ENCODE data around the gene PHF1. TPM values are rescaled to one million over a fixed set of nuclear protein-coding genes. Genes with fewer than 3 reads are reported as not detected.
A peak's percentile ranks its signal among the peaks of the same experiment; 100 is the strongest.

PHF1 gene
- total and polyA plus RNA-seq, 2 of the 13 experiments (the other 11 are each of a cell fraction or from before 2014, with no cell fraction given), result 25.4 to 61.9 TPM

DNA sequence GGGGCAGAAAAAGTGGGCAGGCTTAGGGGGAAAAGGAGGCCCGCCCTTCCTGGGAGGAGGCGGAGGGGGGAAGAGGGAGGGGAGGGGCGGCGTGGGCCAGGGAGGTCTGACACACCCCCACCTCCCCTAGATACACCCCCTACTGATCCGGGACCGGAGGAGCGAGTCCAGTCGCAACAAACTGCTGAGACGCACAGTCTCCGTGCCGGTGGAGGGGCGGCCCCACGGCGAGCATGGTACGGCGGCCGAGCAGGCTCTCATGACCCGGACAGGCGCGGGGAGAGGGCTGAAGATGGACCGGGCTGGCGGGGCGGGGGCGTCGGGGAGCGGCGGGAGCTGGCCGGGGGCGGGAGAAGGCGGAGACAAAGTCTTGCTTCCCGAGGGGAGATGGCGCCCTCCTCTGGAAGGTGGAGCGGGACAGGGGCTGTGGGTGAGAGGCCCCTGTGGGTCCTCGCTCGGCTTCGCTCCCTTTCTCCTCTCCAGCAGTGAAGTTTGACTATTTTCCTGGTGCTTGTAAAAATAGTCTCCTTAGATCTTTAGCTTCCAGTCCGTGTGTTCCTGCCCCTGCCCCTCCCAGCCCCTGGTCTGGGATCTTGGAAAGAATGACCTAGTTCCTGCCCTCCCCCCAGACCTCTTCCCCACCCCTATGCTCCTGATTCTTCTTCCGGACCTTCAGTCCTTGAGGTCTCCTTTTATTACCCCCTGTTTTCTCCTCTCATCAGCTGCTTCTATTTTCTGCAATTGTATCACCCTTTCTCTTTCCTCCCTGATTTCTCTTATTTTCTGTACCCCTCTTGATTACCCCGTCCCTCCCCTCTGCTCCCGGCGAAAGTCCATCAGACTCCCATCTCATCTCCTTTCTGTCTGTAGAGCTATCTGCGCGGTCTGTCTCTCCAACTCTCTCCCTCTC is 15.1 kb downstream of the PHF1 start (continued):
- TF ChIP-seq, protein P1, sequence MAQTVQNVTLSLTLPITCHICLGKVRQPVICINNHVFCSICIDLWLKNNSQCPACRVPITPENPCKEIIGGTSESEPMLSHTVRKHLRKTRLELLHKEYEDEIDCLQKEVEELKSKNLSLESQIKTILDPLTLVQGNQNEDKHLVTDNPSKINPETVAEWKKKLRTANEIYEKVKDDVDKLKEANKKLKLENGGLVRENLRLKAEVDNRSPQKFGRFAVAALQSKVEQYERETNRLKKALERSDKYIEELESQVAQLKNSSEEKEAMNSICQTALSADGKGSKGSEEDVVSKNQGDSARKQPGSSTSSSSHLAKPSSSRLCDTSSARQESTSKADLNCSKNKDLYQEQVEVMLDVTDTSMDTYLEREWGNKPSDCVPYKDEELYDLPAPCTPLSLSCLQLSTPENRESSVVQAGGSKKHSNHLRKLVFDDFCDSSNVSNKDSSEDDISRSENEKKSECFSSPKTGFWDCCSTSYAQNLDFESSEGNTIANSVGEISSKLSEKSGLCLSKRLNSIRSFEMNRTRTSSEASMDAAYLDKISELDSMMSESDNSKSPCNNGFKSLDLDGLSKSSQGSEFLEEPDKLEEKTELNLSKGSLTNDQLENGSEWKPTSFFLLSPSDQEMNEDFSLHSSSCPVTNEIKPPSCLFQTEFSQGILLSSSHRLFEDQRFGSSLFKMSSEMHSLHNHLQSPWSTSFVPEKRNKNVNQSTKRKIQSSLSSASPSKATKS (CRISPR knock-in tag; IDR thresholded peaks at IDR 0.05), result no peak
- TF ChIP-seq POLR2G (IDR thresholded peaks at IDR 0.05; ENCODE audit: low read depth, low read length) (peak; percentile 77), HNRNPH1 (optimal IDR thresholded peaks at IDR 0.05; ENCODE audit: low read depth, low read length) (no peak), CCAR2 (optimal IDR thresholded peaks at IDR 0.05; ENCODE audit: low read depth, low read length) (no peak), RELA (CRISPR knock-in tag; IDR thresholded peaks at IDR 0.05) (0 out of 2 replicates have a peak, but pooled peaks have one; percentile 14), PLRG1 (conservative IDR thresholded peaks at IDR 0.05) (no peak), ZNF83 (CRISPR knock-in tag; IDR thresholded peaks at IDR 0.05; ENCODE audit: borderline replicate concordance) (0 out of 2 replicates have a peak, but pooled peaks have one; percentile 18), ZNF124 (CRISPR knock-in tag; IDR thresholded peaks at IDR 0.05) (0 out of 2 replicates have a peak, but pooled peaks have one; percentile 21), ELF1 (CRISPR knock-in tag; IDR thresholded peaks at IDR 0.05) (no peak), ZNF644 (CRISPR knock-in tag; IDR thresholded peaks at IDR 0.05; ENCODE audit: low read depth) (no peak), SMARCE1 (IDR thresholded peaks at IDR 0.05; ENCODE audit: borderline replicate concordance) (no peak)
- TF ChIP-seq, protein P2, sequence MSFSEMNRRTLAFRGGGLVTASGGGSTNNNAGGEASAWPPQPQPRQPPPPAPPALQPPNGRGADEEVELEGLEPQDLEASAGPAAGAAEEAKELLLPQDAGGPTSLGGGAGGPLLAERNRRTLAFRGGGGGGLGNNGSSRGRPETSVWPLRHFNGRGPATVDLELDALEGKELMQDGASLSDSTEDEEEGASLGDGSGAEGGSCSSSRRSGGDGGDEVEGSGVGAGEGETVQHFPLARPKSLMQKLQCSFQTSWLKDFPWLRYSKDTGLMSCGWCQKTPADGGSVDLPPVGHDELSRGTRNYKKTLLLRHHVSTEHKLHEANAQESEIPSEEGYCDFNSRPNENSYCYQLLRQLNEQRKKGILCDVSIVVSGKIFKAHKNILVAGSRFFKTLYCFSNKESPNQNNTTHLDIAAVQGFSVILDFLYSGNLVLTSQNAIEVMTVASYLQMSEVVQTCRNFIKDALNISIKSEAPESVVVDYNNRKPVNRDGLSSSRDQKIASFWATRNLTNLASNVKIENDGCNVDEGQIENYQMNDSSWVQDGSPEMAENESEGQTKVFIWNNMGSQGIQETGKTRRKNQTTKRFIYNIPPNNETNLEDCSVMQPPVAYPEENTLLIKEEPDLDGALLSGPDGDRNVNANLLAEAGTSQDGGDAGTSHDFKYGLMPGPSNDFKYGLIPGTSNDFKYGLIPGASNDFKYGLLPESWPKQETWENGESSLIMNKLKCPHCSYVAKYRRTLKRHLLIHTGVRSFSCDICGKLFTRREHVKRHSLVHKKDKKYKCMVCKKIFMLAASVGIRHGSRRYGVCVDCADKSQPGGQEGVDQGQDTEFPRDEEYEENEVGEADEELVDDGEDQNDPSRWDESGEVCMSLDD (CRISPR knock-in tag; IDR thresholded peaks at IDR 0.05; ENCODE audit: borderline replicate concordance), result no peak
- TF ChIP-seq, protein P3, sequence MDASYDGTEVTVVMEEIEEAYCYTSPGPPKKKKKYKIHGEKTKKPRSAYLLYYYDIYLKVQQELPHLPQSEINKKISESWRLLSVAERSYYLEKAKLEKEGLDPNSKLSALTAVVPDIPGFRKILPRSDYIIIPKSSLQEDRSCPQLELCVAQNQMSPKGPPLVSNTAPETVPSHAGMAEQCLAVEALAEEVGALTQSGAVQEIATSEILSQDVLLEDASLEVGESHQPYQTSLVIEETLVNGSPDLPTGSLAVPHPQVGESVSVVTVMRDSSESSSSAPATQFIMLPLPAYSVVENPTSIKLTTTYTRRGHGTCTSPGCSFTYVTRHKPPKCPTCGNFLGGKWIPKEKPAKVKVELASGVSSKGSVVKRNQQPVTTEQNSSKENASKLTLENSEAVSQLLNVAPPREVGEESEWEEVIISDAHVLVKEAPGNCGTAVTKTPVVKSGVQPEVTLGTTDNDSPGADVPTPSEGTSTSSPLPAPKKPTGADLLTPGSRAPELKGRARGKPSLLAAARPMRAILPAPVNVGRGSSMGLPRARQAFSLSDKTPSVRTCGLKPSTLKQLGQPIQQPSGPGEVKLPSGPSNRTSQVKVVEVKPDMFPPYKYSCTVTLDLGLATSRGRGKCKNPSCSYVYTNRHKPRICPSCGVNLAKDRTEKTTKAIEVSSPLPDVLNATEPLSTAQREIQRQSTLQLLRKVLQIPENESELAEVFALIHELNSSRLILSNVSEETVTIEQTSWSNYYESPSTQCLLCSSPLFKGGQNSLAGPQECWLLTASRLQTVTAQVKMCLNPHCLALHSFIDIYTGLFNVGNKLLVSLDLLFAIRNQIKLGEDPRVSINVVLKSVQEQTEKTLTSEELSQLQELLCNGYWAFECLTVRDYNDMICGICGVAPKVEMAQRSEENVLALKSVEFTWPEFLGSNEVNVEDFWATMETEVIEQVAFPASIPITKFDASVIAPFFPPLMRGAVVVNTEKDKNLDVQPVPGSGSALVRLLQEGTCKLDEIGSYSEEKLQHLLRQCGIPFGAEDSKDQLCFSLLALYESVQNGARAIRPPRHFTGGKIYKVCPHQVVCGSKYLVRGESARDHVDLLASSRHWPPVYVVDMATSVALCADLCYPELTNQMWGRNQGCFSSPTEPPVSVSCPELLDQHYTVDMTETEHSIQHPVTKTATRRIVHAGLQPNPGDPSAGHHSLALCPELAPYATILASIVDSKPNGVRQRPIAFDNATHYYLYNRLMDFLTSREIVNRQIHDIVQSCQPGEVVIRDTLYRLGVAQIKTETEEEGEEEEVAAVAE (CRISPR knock-in tag; IDR thresholded peaks at IDR 0.05; ENCODE audit: borderline replicate concordance), result peak; percentile 74; the same call in 1 of the 2 replicates
- TF ChIP-seq, protein P4, sequence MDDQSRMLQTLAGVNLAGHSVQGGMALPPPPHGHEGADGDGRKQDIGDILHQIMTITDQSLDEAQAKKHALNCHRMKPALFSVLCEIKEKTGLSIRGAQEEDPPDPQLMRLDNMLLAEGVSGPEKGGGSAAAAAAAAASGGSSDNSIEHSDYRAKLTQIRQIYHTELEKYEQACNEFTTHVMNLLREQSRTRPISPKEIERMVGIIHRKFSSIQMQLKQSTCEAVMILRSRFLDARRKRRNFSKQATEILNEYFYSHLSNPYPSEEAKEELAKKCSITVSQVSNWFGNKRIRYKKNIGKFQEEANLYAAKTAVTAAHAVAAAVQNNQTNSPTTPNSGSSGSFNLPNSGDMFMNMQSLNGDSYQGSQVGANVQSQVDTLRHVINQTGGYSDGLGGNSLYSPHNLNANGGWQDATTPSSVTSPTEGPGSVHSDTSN (CRISPR knock-in tag; IDR thresholded peaks at IDR 0.05; ENCODE audit: borderline replicate concordance), result no peak
- TF ChIP-seq, protein P5, sequence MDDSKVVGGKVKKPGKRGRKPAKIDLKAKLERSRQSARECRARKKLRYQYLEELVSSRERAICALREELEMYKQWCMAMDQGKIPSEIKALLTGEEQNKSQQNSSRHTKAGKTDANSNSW (CRISPR knock-in tag; IDR thresholded peaks at IDR 0.05; ENCODE audit: borderline replicate concordance), result no peak
- TF ChIP-seq, protein P6, sequence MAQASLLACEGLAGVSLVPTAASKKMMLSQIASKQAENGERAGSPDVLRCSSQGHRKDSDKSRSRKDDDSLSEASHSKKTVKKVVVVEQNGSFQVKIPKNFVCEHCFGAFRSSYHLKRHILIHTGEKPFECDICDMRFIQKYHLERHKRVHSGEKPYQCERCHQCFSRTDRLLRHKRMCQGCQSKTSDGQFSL (CRISPR knock-in tag; IDR thresholded peaks at IDR 0.05), result peak; percentile 95
